ENCODE data around the gene GOT1. TPM values are rescaled to one million over a fixed set of nuclear protein-coding genes. Genes with fewer than 3 reads are reported as not detected.

GOT1 gene
- total RNA-seq, 2 experiments from 2014 or later, result 62.6 to 67.3 TPM

Other genes starting within 250 kb of the GOT1 start
- not detected for gene HPSE2, start 194.8 kb downstream of the GOT1 start, total RNA-seq
- 1 to 10 TPM in 1 of 2 experiments, under 1 TPM in 1; 0.81 to 1.0 TPM for gene CNNM1, start 101.3 kb downstream of the GOT1 start, total RNA-seq
- gene NKX2-3, start 102.3 kb upstream of the GOT1 start, total RNA-seq, result not detected
- gene SLC25A28, start 189.8 kb upstream of the GOT1 start, total RNA-seq, result 10 to 100 TPM; 66.3 to 72.8 TPM
- gene ENTPD7, start 228.9 kb upstream of the GOT1 start, total RNA-seq, result 1 to 10 TPM; 1.2 to 1.4 TPM